K562 (cell line): Measurements from ENCODE around the gene SYT7. TPM values are rescaled to one million over a fixed set of nuclear protein-coding genes. Genes with fewer than 3 reads are reported as not detected.

Experiments used
- ATAC-seq: fragments of 200-7000 bp; cut with Tn5 transposase; 3 replicates; pipeline ENCODE4 v1.9.1; 2020; ENCODE audit warnings: moderate library complexity
- BruUV-seq: library from RNA; stranded (reverse); fragments of 400-500 nt; replicated peaks from 2 replicates; lab custom pipeline; 2021; lab: Mats Ljungman, UMichigan
- CTCF ChIA-PET: fragments of 300-600 bp; formaldehyde crosslinking; extraction: SDS; loops from one replicate; lab custom pipeline; 2021; ENCODE audit warnings: low intra/inter-chr PET ratio; lab: Yijun Ruan, JAX
- POLR2A ChIA-PET: fragments of 300-600, 350-650 bp; sonication (Branson Sonifier 250); formaldehyde crosslinking; extraction: SDS; loops from one replicate; lab custom pipeline; 2021; ENCODE audit warnings: antibody characterized with exemption, inconsistent platforms; lab: Yijun Ruan, JAX
- DNase-seq, 4 experiments: peaks; one replicate each; pipeline versions ENCODE4 v3.0.0 to v3.0.0-alpha.2; 2011 to 2018; ENCODE audit warnings: low spot score in 3 of 4, mixed read lengths in 3 of 4; ENCODE audit errors: extremely low read depth in 1 of 4
- FAIRE-seq: peaks from 2 replicates; lab custom pipeline; 2011; peaks lifted over from hg19 to GRCh38; lab: Jason Lieb, UNC
- H2AFZ ChIP-seq: 2 replicates; pipeline ENCODE4 v1.6.0; 2011; ENCODE audit warnings: low read depth, low read length, control low read depth, inconsistent platforms
- H3K27ac ChIP-seq: fragments of 200-600 bp; 3 replicates; pipeline ENCODE4 v1.8.0; 2011; ENCODE audit warnings: low read depth, mild to moderate bottlenecking, control low read depth, inconsistent platforms, low read length, moderate library complexity, mixed read lengths; ENCODE audit errors: extremely low read depth
- H3K27me3 ChIP-seq, 2 experiments: fragments of 300-600 bp in 1 of 2; 2 replicates in 1 of 2; 3 replicates in 1 of 2; pipeline versions ENCODE4 v1.6.0 to v1.8.0; 2011; ENCODE audit warnings: inconsistent platforms in 2 of 2, low read length in 2 of 2, mild to moderate bottlenecking in 1 of 2, mixed read lengths in 1 of 2, moderate library complexity in 1 of 2; ENCODE audit not compliant: control insufficient read depth in 2 of 2, insufficient read depth in 2 of 2
- H3K36me3 ChIP-seq: fragments of 300-600 bp; 3 replicates; pipeline ENCODE4 v1.8.0; 2011; ENCODE audit warnings: mild to moderate bottlenecking, low read length, inconsistent platforms; ENCODE audit not compliant: control insufficient read depth, insufficient read depth
- H3K4me1 ChIP-seq, 2 experiments: fragments of 200-600 bp in 1 of 2; replicated peaks in 1 of 2; 2 replicates in 1 of 2; 3 replicates in 1 of 2; pipeline versions ENCODE4 v1.5.1 to v1.8.0; 2011; ENCODE audit warnings: inconsistent platforms in 2 of 2, low read length in 2 of 2, mild to moderate bottlenecking in 1 of 2, mixed read lengths in 1 of 2, moderate library complexity in 1 of 2; ENCODE audit not compliant: control insufficient read depth in 2 of 2, insufficient read depth in 2 of 2
- H3K4me2 ChIP-seq: 2 replicates; pipeline ENCODE4 v1.6.1; 2011; ENCODE audit warnings: low read length, control low read depth, inconsistent platforms, mixed read lengths; ENCODE audit not compliant: insufficient read depth
- H3K4me3 ChIP-seq: fragments of 200-600 bp; sonication (generic), shearing (Covaris generic); 2 replicates; pipeline ENCODE4 v1.5.1; 2016; ENCODE audit warnings: control low read depth, inconsistent platforms
- H3K79me2 ChIP-seq: fragments of 200-600 bp; 3 replicates; pipeline ENCODE4 v1.8.0; 2011; ENCODE audit warnings: low read length, inconsistent platforms; ENCODE audit not compliant: control insufficient read depth, insufficient read depth
- H3K9ac ChIP-seq, 2 experiments: 2 replicates each; pipeline versions ENCODE4 v1.6.0 to v1.6.1; 2011; ENCODE audit warnings: low read depth in 2 of 2, low read length in 2 of 2, control low read depth in 1 of 2, inconsistent platforms in 1 of 2, mild to moderate bottlenecking in 1 of 2, mixed read lengths in 1 of 2; ENCODE audit not compliant: insufficient read depth in 1 of 2
- H3K9me1 ChIP-seq: one replicate; pipeline ENCODE4 v1.6.0; 2011; ENCODE audit warnings: inconsistent platforms, mild to moderate bottlenecking, low read length, moderate library complexity; ENCODE audit not compliant: control insufficient read depth, insufficient read depth
- H3K9me3 ChIP-seq: replicated peaks from 2 replicates; pipeline ENCODE4 v1.5.1; 2011; ENCODE audit warnings: low read depth, low read length, inconsistent platforms; ENCODE audit not compliant: control insufficient read depth, insufficient read depth
- H4K20me1 ChIP-seq: replicated peaks from 2 replicates; pipeline ENCODE4 v1.6.1; 2011; ENCODE audit warnings: low read length, inconsistent platforms, mixed read lengths; ENCODE audit not compliant: control insufficient read depth, insufficient read depth
- DPF2 ChIP-seq: fragments of 450-650 bp; IDR thresholded peaks from 2 replicates; pipeline ENCODE4 v1.6.1; 2016
- KAT7 ChIP-seq: sonication (generic); formaldehyde crosslinking; IDR thresholded peaks from 2 replicates; pipeline ENCODE4 v1.8.0; 2022; ENCODE audit warnings: missing genetic modification reagents, mild to moderate bottlenecking, borderline replicate concordance
- ZNF79 ChIP-seq: fragments of 250-450 bp; sonication (Bioruptor Pico); IDR thresholded peaks from 2 replicates; pipeline ENCODE4 v1.4.0; 2020; ENCODE audit warnings: low read depth, mild to moderate bottlenecking, moderate library complexity
- WGBS: fragments of 100-300 bp; shearing (Covaris generic); methylation state at CpG from one replicate; pipeline ENCODE4 v1.1.6; 2016; ENCODE audit warnings: low coverage, mixed read lengths; ENCODE audit not compliant: insufficient coverage; ENCODE audit errors: missing lambda C conversion rate; 5-methylcytosine and 5-hydroxymethylcytosine counted together
- in situ Hi-C: fragments of 300-500 bp; cut with MboI; formaldehyde crosslinking; loops from 4 replicates; pipeline ENCODE4 v1.15.0; 2018; ENCODE audit warnings: inconsistent platforms, mixed read lengths
- intact Hi-C: fragments of 100-400 bp; cut with micrococcal nuclease; formaldehyde crosslinking; loops from 2 replicates; pipeline ENCODE4 v1.14.2; 2022
- polyA plus RNA-seq, 8 experiments: library from polyadenylated mRNA; depleted of rRNA in 4 of 8; stranded (reverse) in 5 of 8; unstranded in 3 of 8; fragments of >200 nt; fragmentation: Nextera tagmentation in 2 of 8; fragmentation: Illumina TruSeq in 1 of 8; extraction: Ambion mirVana in 2 of 8; extraction: Trizol in 1 of 8; gene quantifications; 2 replicates each; pipeline versions ENCODE4 v1.2.1 to v1.2.3, GENCODE V29; 2011 to 2014; ENCODE audit warnings: inconsistent platforms in 1 of 8, missing spikeins in 1 of 8
- total RNA-seq, 7 experiments: library from RNA; depleted of rRNA in 6 of 7; stranded (reverse); fragments of >200 nt in 6 of 7; fragmentation: Illumina TruSeq in 2 of 7; extraction: Trizol in 2 of 7; gene quantifications; 2 replicates each; pipeline versions ENCODE4 v1.2.1 to v1.2.3, GENCODE V29; 2011 to 2021; ENCODE audit warnings: low replicate concordance in 1 of 7
- TF ChIP-seq, protein P1 (sequence below), 2 experiments: fragments of 450-650 bp in 1 of 2; sonication (generic) in 1 of 2; formaldehyde crosslinking in 1 of 2; IDR thresholded peaks; 2 replicates each; pipeline versions ENCODE4 v1.7.1 to v1.9.0; 2016 to 2022; ENCODE audit warnings: inconsistent platforms in 1 of 2, mild to moderate bottlenecking in 1 of 2, missing genetic modification reagents in 1 of 2

The SYT7 gene
- total and polyA plus RNA-seq, 9 of the 15 experiments (the other 6 are each of a cell fraction or from before 2014, with no cell fraction given) = 0.01 to 0.51 (median 0.16) TPM; not detected in 1

DNA sequence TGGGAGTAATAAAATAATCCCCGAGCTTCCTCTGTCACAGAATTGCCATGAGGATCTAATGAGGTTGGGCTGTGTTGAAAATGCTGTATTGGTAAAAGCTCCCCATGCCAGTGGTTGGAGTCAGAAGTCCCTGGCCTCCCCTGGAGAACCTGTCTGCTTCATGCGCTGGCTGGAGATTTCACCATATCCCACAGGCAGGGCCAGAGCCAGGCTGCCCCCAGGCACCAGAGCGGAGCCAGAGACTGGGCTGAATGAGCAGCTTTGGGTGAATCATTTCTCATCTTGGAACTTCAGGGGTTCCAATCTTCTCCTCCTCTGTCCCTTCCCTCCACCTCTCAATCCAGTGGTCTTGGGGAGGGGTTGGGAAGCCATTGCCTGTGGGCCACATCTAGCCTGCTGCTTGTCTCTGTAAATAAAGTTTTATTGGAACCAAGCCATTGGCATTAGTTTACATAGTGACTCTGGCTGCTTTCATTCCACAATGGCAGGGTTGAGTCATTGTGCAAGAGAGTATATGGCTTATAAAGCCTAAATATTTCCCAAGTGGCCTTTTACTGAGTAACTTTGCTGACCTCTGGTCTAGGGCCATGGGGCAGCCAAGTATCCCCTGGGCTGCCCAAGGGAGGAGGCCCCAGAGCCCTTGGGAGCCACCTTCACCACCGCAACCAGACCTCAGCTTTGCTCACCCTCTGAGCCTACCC, 37.1 kb downstream of the SYT7 start:
- Histone ChIP-seq H3K9me3 (no peaks in the 10 kb centered on the region), H3K27me3 (peaks cover 6 to 35% of the 10 kb centered on the region in 2 experiments; a peak in 4 of 5 replicates), H3K4me1 (peaks cover 19 to 34% of the 10 kb centered on the region in 2 experiments), H3K4me3 (no peak overlapping the region), H3K79me2 (no peaks in the 10 kb centered on the region), H3K4me2 (no peak overlapping the region), H2AFZ (no peak overlapping the region), H3K36me3 (no peaks in the 10 kb centered on the region), H3K9me1 (peaks cover 2% of the 10 kb centered on the region), H3K27ac (no peak overlapping the region), H4K20me1 (peaks cover 7% of the 10 kb centered on the region; the same call in 1 of the 2 replicates), H3K9ac (no peak overlapping the region)
- 19% methylated on average over 4 of the region's 4 CpGs for WGBS
- BruUV-seq = no TSS peak
- in situ Hi-C loops = no loop called here
- intact Hi-C loops = no loop called here
- ATAC-seq (no peak), DNase-seq (no peak), FAIRE-seq (no peak)
- ChIA-PET CTCF (no interaction called here), POLR2A (interaction anchor here (1.2 kb wide), 1 partner anchor 22 kb away, joined by 3 read pairs; no protein-coding TSS in a partner anchor)
- TF ChIP-seq KAT7 (CRISPR knock-in tag) = no peak
- no peak for TF ChIP-seq ZNF79 (CRISPR knock-in tag)
- TF ChIP-seq DPF2 = no peak
- TF ChIP-seq, protein P1, sequence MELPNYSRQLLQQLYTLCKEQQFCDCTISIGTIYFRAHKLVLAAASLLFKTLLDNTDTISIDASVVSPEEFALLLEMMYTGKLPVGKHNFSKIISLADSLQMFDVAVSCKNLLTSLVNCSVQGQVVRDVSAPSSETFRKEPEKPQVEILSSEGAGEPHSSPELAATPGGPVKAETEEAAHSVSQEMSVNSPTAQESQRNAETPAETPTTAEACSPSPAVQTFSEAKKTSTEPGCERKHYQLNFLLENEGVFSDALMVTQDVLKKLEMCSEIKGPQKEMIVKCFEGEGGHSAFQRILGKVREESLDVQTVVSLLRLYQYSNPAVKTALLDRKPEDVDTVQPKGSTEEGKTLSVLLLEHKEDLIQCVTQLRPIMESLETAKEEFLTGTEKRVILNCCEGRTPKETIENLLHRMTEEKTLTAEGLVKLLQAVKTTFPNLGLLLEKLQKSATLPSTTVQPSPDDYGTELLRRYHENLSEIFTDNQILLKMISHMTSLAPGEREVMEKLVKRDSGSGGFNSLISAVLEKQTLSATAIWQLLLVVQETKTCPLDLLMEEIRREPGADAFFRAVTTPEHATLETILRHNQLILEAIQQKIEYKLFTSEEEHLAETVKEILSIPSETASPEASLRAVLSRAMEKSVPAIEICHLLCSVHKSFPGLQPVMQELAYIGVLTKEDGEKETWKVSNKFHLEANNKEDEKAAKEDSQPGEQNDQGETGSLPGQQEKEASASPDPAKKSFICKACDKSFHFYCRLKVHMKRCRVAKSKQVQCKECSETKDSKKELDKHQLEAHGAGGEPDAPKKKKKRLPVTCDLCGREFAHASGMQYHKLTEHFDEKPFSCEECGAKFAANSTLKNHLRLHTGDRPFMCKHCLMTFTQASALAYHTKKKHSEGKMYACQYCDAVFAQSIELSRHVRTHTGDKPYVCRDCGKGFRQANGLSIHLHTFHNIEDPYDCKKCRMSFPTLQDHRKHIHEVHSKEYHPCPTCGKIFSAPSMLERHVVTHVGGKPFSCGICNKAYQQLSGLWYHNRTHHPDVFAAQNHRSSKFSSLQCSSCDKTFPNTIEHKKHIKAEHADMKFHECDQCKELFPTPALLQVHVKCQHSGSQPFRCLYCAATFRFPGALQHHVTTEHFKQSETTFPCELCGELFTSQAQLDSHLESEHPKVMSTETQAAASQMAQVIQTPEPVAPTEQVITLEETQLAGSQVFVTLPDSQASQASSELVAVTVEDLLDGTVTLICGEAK (IDR thresholded peaks at IDR 0.05) = peak; percentile 86
- TF ChIP-seq, protein P1 (CRISPR knock-in tag; IDR thresholded peaks at IDR 0.05) = peak; percentile 70
